Measurements from ENCODE around the gene FOXK1.

DNA sequence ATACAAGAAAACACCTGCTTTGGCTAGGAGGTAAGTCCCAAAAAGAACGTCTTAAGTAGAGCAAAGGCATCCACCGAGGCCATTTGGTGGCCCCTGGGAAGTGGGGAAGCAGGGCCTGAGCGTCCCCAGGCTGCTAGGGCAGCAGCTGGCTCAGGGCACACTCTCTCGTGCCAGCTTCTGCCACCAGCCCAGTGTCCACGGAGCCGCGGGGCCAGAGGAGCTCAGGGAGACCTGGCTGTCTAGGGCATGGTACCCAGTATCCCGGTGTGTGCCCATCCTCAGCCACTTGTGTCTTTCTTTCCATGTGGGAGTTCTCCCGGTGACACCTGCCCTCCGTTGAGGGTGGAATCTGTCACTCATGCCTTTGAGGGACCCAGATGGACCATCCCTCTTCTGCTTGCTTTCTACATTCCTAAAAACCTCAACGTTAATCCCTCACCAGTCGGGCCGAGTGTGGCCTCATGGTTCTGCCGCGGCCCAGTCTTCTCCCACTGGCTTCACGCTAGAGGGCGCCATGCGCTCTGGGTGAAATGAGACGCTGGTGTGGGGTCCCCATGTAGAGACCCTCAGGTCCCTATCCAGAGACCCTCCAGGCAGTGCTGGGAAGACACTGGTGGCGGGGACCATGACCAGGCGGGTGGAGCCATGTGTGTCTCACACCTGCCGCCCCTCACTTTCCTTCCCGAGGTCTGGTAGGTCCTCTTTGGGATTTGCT is 83.8 kb downstream of the FOXK1 start:
- TF ChIP-seq, protein P1, sequence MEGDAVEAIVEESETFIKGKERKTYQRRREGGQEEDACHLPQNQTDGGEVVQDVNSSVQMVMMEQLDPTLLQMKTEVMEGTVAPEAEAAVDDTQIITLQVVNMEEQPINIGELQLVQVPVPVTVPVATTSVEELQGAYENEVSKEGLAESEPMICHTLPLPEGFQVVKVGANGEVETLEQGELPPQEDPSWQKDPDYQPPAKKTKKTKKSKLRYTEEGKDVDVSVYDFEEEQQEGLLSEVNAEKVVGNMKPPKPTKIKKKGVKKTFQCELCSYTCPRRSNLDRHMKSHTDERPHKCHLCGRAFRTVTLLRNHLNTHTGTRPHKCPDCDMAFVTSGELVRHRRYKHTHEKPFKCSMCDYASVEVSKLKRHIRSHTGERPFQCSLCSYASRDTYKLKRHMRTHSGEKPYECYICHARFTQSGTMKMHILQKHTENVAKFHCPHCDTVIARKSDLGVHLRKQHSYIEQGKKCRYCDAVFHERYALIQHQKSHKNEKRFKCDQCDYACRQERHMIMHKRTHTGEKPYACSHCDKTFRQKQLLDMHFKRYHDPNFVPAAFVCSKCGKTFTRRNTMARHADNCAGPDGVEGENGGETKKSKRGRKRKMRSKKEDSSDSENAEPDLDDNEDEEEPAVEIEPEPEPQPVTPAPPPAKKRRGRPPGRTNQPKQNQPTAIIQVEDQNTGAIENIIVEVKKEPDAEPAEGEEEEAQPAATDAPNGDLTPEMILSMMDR (IDR thresholded peaks at IDR 0.05; ENCODE audit: insufficient read depth, low read length), result no peak
- TF ChIP-seq POLR2AphosphoS5 (IDR thresholded peaks at IDR 0.05; ENCODE audit: low read depth), result no peak
- TF ChIP-seq, protein P2, sequence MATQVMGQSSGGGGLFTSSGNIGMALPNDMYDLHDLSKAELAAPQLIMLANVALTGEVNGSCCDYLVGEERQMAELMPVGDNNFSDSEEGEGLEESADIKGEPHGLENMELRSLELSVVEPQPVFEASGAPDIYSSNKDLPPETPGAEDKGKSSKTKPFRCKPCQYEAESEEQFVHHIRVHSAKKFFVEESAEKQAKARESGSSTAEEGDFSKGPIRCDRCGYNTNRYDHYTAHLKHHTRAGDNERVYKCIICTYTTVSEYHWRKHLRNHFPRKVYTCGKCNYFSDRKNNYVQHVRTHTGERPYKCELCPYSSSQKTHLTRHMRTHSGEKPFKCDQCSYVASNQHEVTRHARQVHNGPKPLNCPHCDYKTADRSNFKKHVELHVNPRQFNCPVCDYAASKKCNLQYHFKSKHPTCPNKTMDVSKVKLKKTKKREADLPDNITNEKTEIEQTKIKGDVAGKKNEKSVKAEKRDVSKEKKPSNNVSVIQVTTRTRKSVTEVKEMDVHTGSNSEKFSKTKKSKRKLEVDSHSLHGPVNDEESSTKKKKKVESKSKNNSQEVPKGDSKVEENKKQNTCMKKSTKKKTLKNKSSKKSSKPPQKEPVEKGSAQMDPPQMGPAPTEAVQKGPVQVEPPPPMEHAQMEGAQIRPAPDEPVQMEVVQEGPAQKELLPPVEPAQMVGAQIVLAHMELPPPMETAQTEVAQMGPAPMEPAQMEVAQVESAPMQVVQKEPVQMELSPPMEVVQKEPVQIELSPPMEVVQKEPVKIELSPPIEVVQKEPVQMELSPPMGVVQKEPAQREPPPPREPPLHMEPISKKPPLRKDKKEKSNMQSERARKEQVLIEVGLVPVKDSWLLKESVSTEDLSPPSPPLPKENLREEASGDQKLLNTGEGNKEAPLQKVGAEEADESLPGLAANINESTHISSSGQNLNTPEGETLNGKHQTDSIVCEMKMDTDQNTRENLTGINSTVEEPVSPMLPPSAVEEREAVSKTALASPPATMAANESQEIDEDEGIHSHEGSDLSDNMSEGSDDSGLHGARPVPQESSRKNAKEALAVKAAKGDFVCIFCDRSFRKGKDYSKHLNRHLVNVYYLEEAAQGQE (IDR thresholded peaks at IDR 0.05; ENCODE audit: insufficient replicate concordance, low read depth), result no peak
